Trophoblast cell (in vitro differentiated cells and primary cell): ENCODE results near the gene DYRK1A.

Experiments
- DNase-seq, 2 donors: peaks; one replicate each; pipeline ENCODE4 v3.0.0-alpha.2; 2016
- H2AFZ ChIP-seq: 2 replicates; pipeline ENCODE4 v1.6.1; 2013; ENCODE audit warnings: low read length, moderate library complexity, mild to moderate bottlenecking; ENCODE audit not compliant: insufficient read depth, poor library complexity
- H2AK5ac ChIP-seq: 2 replicates; pipeline ENCODE4 v1.6.1; 2013; ENCODE audit warnings: mild to moderate bottlenecking, low read length
- H2BK120ac ChIP-seq: 2 replicates; pipeline ENCODE4 v1.6.1; 2013; ENCODE audit warnings: low read length, mild to moderate bottlenecking, moderate library complexity; ENCODE audit not compliant: insufficient read depth, poor library complexity
- H2BK12ac ChIP-seq: 2 replicates; pipeline ENCODE4 v1.6.1; 2013; ENCODE audit warnings: mild to moderate bottlenecking, low read length, moderate library complexity
- H2BK5ac ChIP-seq: 2 replicates; pipeline ENCODE4 v1.6.1; 2013; ENCODE audit warnings: low read length, low read depth, moderate library complexity, mild to moderate bottlenecking; ENCODE audit not compliant: poor library complexity
- H3K14ac ChIP-seq: 2 replicates; pipeline ENCODE4 v1.6.1; 2013; ENCODE audit warnings: mild to moderate bottlenecking, low read length
- H3K18ac ChIP-seq: 2 replicates; pipeline ENCODE4 v1.6.1; 2013; ENCODE audit warnings: mild to moderate bottlenecking, low read length
- H3K23ac ChIP-seq: 2 replicates; pipeline ENCODE4 v1.6.1; 2013; ENCODE audit warnings: low read length
- H3K27ac ChIP-seq: 2 replicates; pipeline ENCODE4 v1.5.1; 2013; ENCODE audit warnings: low read depth, mild to moderate bottlenecking, inconsistent platforms, low read length, moderate library complexity
- H3K27me3 ChIP-seq: 2 replicates; pipeline ENCODE4 v1.6.1; 2013; ENCODE audit warnings: inconsistent platforms, mild to moderate bottlenecking, low read length, moderate library complexity; ENCODE audit not compliant: insufficient read depth
- H3K36me3 ChIP-seq, 2 experiments: 1 replicate in 1 of 2; 2 replicates in 1 of 2; pipeline ENCODE4 v1.6.1; 2013; ENCODE audit warnings: low read length in 2 of 2, mild to moderate bottlenecking in 2 of 2, moderate library complexity in 1 of 2; ENCODE audit not compliant: insufficient read depth in 2 of 2, control insufficient read depth in 1 of 2
- H3K4ac ChIP-seq: 2 replicates; pipeline ENCODE4 v1.6.1; 2013; ENCODE audit warnings: low read depth, mild to moderate bottlenecking, low read length, moderate library complexity
- H3K4me1 ChIP-seq, 2 experiments: 1 replicate in 1 of 2; 2 replicates in 1 of 2; pipeline ENCODE4 v1.6.1; 2013; ENCODE audit warnings: low read length in 2 of 2, mild to moderate bottlenecking in 2 of 2, moderate library complexity in 1 of 2; ENCODE audit not compliant: insufficient read depth in 2 of 2, control insufficient read depth in 1 of 2
- H3K4me2 ChIP-seq: 2 replicates; pipeline ENCODE4 v1.6.1; 2013; ENCODE audit warnings: inconsistent platforms, mild to moderate bottlenecking, low read length, moderate library complexity
- H3K4me3 ChIP-seq: 2 replicates; pipeline ENCODE4 v1.5.1; 2013; ENCODE audit warnings: mild to moderate bottlenecking, low read depth, low read length, inconsistent platforms
- H3K79me1 ChIP-seq: one replicate; pipeline ENCODE4 v1.6.1; 2013; ENCODE audit warnings: low read length
- H3K79me2 ChIP-seq: 2 replicates; pipeline ENCODE4 v1.6.1; 2013; ENCODE audit warnings: low read length, mild to moderate bottlenecking; ENCODE audit not compliant: control insufficient read depth, insufficient read depth, poor library complexity
- H3K9ac ChIP-seq: 2 replicates; pipeline ENCODE4 v1.6.1; 2013; ENCODE audit warnings: mild to moderate bottlenecking, low read length
- H3K9me3 ChIP-seq: 2 replicates; pipeline ENCODE4 v1.6.1; 2013; ENCODE audit warnings: low read depth, mild to moderate bottlenecking, control low read depth, inconsistent platforms, low read length; ENCODE audit not compliant: insufficient read depth
- H4K12ac ChIP-seq: 2 replicates; pipeline ENCODE4 v1.6.1; 2013; ENCODE audit warnings: low read depth, mild to moderate bottlenecking, low read length, moderate library complexity
- H4K8ac ChIP-seq: 2 replicates; pipeline ENCODE4 v1.6.1; 2013; ENCODE audit warnings: low read depth, mild to moderate bottlenecking, low read length, moderate library complexity
- H4K91ac ChIP-seq: one replicate; pipeline ENCODE4 v1.6.1; 2013; ENCODE audit warnings: low read depth, mild to moderate bottlenecking, low read length, moderate library complexity
- WGBS: extraction: QIAGEN DNeasy Blood & Tissue Kit; methylation state at CpG from one replicate; pipeline ENCODE4 v1.1.7; 2013; ENCODE audit warnings: missing lambda C conversion rate; ENCODE audit not compliant: insufficient read length, insufficient coverage; ENCODE audit errors: extremely low coverage; 5-methylcytosine and 5-hydroxymethylcytosine counted together

DYRK1A gene

DNA sequence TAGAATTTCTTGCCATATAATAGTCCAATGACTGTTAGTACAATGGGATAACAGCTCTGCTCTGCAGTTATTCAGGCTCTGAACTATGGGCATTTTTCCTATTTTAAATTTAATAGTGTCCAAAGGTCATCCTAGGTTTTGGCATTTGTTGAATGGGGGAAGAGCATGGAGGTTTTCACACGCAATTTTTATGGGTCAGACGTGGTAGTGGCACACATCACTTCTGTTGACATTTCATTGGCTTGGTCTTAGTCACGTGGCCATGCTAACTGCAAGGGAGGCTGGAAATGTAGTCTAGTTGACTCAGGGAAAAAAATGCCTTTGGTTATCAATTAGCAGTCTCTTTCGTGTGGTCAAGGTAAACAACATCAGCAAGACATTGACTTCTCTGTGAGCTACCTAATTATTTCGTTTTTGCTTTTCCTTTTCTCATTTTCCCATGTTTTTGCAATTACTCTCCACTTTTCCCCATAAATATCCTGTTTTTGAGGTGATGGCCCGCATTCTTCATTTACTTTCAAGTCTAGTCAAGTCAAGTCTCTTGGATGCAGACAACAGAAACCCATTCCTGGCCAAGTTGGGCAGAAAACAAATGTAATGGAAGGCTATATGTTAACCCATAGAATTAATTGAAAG is 82.8 kb downstream of the DYRK1A start:
- no peak overlapping the region for H4K8ac ChIP-seq
- no peak overlapping the region for H3K18ac ChIP-seq
- H4K12ac ChIP-seq = no peak overlapping the region
- no peak overlapping the region for H2BK120ac ChIP-seq
- H4K91ac ChIP-seq = no peak overlapping the region
- no peaks in the 10 kb centered on the region for H3K9me3 ChIP-seq
- H3K79me2 ChIP-seq = peaks cover 8% of the 10 kb centered on the region
- no peak overlapping the region for H3K23ac ChIP-seq
- no peak overlapping the region for H3K9ac ChIP-seq
- H3K4ac ChIP-seq = peak overlapping the region; percentile 66
- no peak overlapping the region for H3K27ac ChIP-seq
- WGBS = no CpG with 5 or more reads among the region's 6 CpGs
- H3K36me3 ChIP-seq = peaks cover 0 to 2% of the 10 kb centered on the region in 2 experiments
- no peak overlapping the region for H2AFZ ChIP-seq
- H3K79me1 ChIP-seq = no peaks in the 10 kb centered on the region
- no peak overlapping the region for H3K4me3 ChIP-seq
- no peak overlapping the region for H3K4me2 ChIP-seq
- no peaks in the 10 kb centered on the region for H3K27me3 ChIP-seq
- no peak overlapping the region for H2BK12ac ChIP-seq
- H2BK5ac ChIP-seq = no peak overlapping the region
- H2AK5ac ChIP-seq = no peak overlapping the region
- H3K14ac ChIP-seq = no peak overlapping the region
- DNase-seq = no peak
- H3K4me1 ChIP-seq = peaks cover 8 to 18% of the 10 kb centered on the region in 2 experiments

DNA sequence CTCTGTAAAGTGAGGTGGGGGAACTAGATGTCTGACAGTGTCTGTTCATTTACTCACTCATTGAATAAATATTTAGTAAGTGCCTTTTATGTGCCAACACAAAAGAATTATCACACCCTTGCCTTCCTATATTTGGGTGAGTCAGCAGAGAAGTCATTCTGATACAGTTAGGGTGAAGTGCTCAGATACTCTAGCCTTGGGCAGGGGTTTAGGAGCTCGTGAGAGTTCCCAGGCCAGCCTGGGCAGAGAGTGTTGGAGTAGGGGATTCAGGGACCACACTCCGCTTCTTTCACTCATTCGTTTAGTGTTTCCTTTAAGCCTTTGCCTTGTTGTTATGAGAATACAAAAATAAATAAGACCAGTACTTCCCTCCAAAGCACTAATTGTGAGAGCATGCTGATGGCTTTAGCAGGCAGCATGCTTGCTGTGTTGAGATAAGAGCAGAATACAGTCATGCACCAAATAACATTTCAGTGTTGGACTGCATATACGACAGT is 83.9 kb downstream of the DYRK1A start:
- H3K79me2 ChIP-seq = peaks cover 8% of the 10 kb centered on the region
- H3K9ac ChIP-seq = no peak overlapping the region
- peak overlapping the region; percentile 2 for H3K4ac ChIP-seq
- H4K91ac ChIP-seq = no peak overlapping the region
- H3K9me3 ChIP-seq = no peaks in the 10 kb centered on the region
- H3K23ac ChIP-seq = no peak overlapping the region
- no CpG with 5 or more reads among the region's 4 CpGs for WGBS
- peaks cover 8 to 18% of the 10 kb centered on the region in 2 experiments for H3K4me1 ChIP-seq
- DNase-seq = no peak
- H3K18ac ChIP-seq = no peak overlapping the region
- no peaks in the 10 kb centered on the region for H3K79me1 ChIP-seq
- H3K36me3 ChIP-seq = peaks cover 0 to 2% of the 10 kb centered on the region in 2 experiments
- H3K27ac ChIP-seq = no peak overlapping the region
- no peaks in the 10 kb centered on the region for H3K27me3 ChIP-seq
- H2AFZ ChIP-seq = no peak overlapping the region
- H4K12ac ChIP-seq = no peak overlapping the region
- no peak overlapping the region for H2BK120ac ChIP-seq
- no peak overlapping the region for H3K4me2 ChIP-seq
- no peak overlapping the region for H2BK12ac ChIP-seq
- H4K8ac ChIP-seq = no peak overlapping the region
- H2BK5ac ChIP-seq = no peak overlapping the region
- no peak overlapping the region for H3K4me3 ChIP-seq
- H2AK5ac ChIP-seq = no peak overlapping the region
- no peak overlapping the region for H3K14ac ChIP-seq

DNA sequence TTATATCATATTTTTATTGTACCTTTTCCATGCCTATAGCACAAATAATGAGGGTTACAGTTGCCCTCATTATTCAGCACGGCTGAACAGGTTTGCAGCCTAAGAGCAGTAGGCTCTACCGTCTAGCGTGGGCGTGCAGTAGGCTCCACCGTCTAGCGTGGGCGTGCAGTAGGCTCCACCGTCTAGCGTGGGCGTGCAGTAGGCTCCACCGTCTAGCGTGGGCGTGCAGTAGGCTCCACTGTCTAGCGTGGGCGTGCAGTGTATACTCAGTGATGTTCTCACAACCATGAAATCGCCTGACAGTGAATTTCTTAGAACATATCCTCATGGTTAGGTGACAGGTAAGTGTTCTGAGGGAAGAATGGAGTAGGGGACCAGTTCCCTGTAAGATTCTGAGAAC is 84.9 kb downstream of the DYRK1A start:
- H3K27me3 ChIP-seq = no peaks in the 10 kb centered on the region
- peak overlapping the region; percentile 19 for H3K4ac ChIP-seq
- H4K12ac ChIP-seq = no peak overlapping the region
- H2BK5ac ChIP-seq = no peak overlapping the region
- H2BK120ac ChIP-seq = no peak overlapping the region
- no CpG with 5 or more reads among the region's 16 CpGs for WGBS
- no peak overlapping the region for H2BK12ac ChIP-seq
- H3K4me1 ChIP-seq = peaks cover 8 to 22% of the 10 kb centered on the region in 2 experiments
- no peak overlapping the region for H3K18ac ChIP-seq
- no peaks in the 10 kb centered on the region for H3K9me3 ChIP-seq
- H3K27ac ChIP-seq = no peak overlapping the region
- no peak overlapping the region for H3K4me2 ChIP-seq
- no peaks in the 10 kb centered on the region for H3K79me1 ChIP-seq
- H4K8ac ChIP-seq = no peak overlapping the region
- no peak overlapping the region for H3K9ac ChIP-seq
- no peak overlapping the region for H3K23ac ChIP-seq
- peaks cover 12% of the 10 kb centered on the region for H3K79me2 ChIP-seq
- H4K91ac ChIP-seq = no peak overlapping the region
- H3K14ac ChIP-seq = no peak overlapping the region
- no peak overlapping the region for H2AK5ac ChIP-seq
- H3K36me3 ChIP-seq = peaks cover 0 to 2% of the 10 kb centered on the region in 2 experiments
- no peak overlapping the region for H2AFZ ChIP-seq
- DNase-seq = no peak
- H3K4me3 ChIP-seq = no peak overlapping the region

DNA sequence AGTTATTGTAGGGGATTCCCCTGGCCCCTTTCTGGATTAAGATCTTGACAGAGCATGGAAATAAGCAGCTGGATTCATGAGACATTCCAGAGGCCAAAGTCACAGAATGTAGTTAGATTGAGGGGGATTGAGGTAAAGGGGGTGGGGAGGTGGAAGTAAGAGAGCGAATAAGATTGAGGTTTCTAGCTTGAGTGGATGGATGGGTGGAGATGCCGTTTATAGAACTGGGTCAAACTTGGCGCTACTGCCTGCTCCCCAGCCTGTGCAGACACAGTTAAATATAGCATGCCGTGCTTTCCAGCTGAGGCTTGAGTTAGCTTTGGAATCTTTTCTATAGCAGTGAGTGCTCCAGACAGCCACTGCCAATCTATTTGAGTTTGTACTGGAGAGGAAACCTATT is 85.7 kb downstream of the DYRK1A start:
- Histone ChIP-seq H3K79me1 (no peaks in the 10 kb centered on the region), H2BK5ac (no peak overlapping the region), H3K4ac (no peak overlapping the region), H2AFZ (no peak overlapping the region), H4K12ac (no peak overlapping the region), H3K27ac (no peak overlapping the region), H3K18ac (no peak overlapping the region), H3K23ac (no peak overlapping the region), H2AK5ac (no peak overlapping the region), H4K91ac (no peak overlapping the region), H3K36me3 (peaks cover 0 to 2% of the 10 kb centered on the region in 2 experiments), H3K9me3 (no peaks in the 10 kb centered on the region), H3K14ac (no peak overlapping the region), H4K8ac (no peak overlapping the region), H2BK120ac (no peak overlapping the region), H3K4me3 (no peak overlapping the region), H3K27me3 (no peaks in the 10 kb centered on the region), H3K9ac (no peak overlapping the region), H3K79me2 (peaks cover 13% of the 10 kb centered on the region), H3K4me1 (peaks cover 8 to 25% of the 10 kb centered on the region in 2 experiments), H2BK12ac (no peak overlapping the region), H3K4me2 (peak overlapping the region; percentile 22)
- no peak for DNase-seq
- WGBS = 100% methylated on average over 2 of the region's 4 CpGs
